ENCODE results near the gene FASTKD3.

FASTKD3 gene

DNA sequence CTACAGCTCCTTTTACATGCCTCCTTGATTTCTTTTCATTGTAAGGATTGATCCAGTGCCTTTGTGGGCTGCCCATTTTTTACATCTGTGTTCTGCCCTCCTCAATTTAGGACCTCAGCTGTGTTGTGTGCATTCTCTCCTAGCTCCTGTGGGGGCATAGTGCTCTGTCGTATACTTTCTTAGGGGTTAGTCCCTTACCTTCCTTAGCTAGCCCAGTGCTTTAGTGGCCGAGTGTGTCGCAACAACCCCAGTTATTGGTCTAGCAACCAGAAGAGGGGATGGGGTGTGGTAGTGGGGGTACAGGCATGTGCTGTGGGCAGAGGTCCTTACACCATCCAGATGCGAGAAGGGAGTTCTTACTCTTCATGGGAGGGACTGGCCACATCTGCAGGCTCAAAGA lies 12.3 kb upstream of the FASTKD3 start:
- DNase-seq, result no peak

DNA sequence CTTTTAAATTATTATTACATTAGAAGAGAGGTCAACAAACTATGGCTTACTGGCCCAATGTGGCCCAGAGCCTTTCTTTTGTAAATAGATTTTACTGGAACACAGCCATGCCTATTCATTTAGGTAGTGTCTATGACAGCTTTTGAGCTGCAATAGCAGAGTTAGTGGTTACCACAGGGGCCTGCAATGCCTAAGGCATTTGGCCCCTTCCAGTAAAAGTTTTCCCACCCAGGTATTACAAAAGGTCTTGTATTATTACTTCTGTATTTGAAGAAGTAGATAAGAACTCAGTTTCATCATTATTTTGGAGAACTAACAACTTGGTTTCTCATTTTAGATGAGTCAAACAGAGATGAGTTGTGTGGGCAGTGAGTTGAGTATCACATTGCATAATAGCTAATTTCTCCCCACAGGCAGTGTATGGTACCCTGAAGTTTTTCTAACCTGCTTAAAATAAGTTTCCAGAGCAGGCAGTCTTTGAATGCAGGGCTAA lies 9.6 kb upstream of the FASTKD3 start:
- DNase-seq, result no peak

DNA sequence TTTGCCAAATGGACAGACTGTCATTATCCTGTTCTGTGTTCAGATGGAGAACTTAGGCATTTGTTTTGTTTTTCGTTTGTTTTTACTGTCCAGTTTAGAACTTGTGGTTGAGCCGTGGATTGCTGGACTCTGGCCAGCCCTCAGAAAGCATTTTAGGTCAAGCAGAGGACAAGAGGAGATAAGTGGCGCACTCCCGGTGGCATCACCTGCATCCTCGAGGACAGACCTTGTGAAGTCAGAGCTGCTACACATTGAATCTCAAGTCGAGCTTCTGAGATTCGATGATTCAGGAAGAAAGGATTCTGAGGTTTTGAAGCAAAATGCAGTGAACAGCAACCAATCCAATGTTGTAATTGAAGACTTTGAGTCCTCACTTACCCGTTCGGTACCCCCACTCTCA lies 9.0 kb upstream of the FASTKD3 start:
- no peak for DNase-seq

DNA sequence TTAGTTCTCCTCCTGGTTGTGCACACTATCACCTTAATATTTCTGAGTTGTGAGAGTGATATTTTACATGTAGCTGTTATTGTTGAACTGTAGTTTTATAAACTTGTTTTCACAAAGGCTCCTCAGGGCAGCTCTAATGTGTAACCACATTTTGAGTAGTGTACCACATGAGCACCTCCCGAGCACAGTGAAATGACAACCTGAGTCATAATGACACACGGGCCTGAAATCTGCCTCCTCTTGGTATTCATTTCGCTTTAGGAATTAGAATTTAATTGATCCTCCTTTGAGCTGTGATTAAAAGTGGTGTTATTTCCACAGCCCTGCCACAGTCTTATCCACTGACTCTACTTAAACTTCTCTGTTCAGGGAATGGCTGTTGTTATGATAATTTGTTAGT lies 8.0 kb upstream of the FASTKD3 start:
- no peak for DNase-seq

DNA sequence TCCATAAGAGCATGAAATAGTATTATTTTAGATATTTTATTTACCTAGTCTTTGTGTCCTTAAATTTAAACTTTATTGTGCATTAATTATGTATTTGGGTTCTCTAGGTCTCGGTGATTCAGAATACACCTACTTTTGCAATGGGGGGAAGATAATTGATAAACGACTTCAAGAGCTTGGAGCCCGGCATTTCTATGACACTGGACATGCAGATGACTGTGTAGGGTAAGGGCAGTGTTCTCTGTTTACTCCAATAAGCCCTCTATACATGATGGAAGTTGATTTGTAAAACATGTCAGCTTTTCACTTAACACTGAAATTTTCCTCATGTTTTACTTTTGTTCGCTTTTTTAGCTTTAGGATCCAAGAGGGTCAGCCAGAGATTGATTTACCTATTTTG lies 6.3 kb upstream of the FASTKD3 start:
- no peak for DNase-seq

DNA sequence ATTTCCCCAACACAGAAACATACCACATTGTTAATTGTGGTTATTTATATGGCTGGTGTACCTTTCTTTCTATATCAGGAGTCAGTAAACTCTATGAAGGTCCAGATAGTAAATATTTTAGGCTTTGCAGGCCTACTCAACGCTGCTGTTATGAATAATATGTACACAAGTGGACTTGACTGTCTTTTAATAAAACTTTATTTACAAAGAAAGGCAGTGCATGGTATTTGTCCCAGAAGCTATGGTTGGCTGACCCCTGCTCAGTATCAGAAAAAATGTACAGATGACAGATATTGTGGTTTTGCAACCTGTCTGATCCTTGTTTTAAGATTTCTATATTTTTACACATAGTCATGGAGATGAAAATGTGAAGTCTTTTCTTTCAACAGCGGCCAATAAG lies 5.8 kb upstream of the FASTKD3 start:
- DNase-seq, result no peak

DNA sequence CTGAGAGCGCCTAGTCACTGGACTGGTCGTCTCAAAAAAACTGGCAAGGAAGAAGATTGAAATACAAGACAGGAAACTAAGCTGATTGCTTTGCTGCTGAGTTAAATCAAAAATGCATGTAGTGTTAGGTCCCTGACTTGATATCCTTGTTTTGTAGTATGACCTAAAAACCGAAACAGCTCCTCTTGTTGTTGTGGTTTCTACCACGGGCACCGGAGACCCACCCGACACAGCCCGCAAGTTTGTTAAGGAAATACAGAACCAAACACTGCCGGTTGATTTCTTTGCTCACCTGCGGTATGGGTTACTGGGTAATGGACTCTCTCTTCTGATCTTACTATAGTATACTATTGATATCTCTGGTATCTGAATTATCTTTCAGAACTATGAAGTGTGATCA lies 4.4 kb upstream of the FASTKD3 start:
- DNase-seq, result peak; percentile 56

DNA sequence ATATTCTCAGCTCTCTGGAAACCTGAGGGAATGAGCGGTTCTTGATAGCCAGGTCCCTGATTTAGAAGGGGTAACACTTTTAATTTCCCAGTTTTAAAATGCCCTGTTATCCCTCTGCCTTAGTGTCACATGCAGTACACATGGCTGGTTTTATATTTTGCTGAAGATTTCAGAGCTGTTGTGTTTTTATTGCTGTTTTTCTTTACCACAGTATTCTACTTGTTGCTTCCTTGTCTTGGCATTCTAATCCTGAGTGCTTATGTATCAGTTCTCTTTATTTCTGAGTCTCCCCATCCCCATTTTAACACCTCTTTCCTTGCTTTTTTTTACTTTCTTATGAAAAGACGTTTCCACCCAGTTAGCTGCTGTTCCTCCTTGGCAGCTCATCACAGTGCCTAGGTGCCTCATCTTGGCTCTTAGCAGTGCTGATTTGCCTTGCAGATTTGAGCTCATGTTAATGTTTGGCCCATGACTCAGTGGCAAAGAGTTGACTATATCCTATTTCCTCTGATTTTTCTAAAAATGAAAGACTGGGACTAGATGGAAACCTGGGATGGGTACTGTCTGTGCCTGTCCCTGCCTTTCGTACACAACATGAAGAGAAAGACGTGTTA lies 3.8 kb upstream of the FASTKD3 start:
- no peak for DNase-seq

DNA sequence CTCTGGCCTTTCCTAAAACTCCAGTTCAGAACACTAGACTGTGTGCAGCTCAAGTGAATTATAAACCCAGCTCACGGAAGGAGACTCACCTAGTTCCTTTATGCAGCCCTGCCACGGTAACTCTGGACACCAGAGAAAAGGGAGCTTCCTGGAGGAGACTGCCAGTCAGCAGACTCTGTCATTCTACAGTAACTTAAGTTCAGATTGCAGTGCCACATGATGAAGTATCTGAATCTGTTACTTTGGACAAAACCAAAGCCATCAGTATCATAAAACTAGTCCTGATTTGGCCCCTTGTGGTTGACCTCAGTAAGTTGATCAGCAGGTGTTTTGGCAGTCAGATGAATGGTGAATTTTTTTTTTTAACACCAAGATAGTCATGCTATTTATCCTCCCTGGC lies 2.8 kb upstream of the FASTKD3 start:
- no peak for DNase-seq

DNA sequence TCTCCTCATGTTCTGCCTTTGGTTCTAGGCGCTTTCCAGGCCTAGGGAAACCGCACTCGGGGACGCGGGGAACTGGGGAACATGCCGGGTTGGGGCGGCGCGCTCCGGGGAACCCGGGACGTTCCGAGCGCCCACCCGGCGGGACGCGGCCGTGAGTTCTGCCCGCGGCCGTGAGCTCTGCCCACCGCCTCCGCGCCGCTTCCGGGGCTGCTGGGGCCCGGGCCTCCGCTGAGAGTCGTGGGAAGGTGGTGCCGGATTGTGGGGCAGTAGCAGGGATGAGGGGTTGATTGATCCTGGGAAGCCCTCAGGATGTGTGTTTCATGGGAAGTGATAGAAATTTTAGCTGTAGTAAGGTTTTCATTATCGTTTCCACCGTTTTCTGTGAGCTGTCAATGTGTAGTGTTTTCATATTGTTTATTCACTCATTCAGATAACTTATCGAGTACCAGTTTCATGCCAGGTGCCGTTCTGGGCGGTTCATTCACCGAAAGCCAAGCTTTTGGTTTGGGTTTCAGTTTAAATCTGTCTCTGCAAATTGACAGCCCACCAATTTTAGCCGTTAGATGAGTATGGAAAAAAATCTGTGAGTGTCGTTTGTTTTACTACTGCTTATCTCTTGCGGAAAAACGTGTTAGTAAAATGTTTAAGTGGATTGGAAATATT lies 774 bp upstream of the FASTKD3 start:
- DNase-seq, result no peak

DNA sequence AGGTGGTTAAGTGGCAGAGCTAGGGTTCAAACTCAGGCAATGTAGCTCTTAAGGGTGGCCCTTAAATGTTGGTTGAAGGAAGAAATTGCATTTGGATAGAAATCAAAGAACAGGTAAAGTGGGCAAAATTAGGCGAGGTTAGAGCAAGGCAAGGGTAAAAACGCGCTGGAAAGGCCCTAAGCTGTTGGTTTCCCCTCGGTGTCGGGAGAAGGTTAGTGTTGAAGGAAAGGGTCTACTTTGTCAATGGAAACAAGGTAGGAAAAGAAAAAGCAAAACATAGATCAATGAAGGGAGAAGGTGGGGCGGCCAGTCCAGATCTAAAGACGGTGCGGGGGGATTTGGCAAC lies 431 bp downstream of the FASTKD3 start:
- no peak for DNase-seq

DNA sequence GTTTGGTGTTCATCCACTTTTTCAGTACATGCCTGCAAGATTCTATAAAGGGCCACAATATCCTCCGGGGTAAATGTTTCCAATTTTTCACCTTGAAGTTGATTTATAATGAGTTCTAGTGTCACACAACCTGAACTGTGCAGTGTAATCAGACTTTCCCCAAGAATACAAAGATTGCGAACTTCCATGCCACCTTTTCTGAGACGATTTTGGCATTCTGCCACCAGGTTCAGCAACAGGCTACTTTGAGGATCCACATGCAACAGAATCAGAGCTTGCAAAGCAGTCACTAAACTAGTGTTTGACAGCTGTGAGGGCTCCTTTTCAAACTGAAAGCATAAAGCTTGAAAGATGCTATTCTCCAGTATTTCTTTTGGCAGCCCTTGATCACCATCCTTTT lies 1.6 kb downstream of the FASTKD3 start:
- DNase-seq, result no peak

DNA sequence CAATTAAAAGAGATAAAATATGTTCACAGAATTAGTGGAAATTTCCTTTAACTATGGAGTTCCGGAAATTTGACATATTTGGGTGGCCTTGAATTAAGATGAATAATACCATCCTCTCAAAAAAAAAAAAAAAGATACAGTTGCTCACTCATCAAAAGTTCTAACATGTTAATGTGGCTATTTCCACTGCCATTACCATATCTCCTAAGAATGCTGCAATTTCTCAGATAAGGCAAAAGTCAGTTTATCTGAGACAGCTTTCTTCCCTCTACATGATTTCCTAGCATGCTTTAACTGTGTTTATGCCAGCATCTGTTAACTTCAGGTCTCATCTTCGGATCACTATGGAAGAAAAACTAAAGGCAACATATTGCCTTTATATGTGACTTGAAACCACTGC lies 2.6 kb downstream of the FASTKD3 start:
- no peak for DNase-seq

DNA sequence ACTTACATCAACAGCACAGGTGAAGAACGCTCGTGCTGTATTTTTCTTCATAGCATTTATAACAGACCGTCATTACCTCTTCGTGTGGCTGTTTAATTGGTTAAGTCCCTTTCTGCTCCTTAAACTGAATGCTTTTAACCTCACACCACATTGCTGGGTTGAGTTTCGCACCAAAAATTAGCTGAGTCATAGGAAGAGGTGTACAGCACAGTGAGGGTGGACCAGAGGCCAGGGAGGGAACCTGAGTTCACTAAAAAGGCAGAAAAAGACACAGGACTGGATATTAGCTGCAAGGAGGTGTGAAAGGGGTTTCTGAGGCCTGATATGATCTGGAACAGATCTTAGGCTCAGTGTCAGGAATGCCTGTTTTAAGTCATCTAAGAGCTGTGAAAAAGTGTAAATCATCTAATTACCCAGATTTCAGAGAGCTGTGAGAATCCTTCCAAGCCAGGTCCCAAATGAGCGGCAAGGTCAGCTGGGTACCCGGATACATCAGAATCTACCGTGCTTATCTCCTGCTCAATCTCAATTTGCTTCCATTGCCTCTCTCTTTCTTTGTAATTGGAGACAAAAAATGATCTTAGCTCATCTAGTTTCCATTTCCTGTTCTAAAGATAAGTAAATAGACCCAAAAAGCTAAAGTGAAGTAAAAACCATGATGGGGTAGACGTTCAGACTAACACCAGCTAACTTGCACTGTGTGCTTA lies 10.8 kb downstream of the FASTKD3 start:
- DNase-seq, result no peak

DNA sequence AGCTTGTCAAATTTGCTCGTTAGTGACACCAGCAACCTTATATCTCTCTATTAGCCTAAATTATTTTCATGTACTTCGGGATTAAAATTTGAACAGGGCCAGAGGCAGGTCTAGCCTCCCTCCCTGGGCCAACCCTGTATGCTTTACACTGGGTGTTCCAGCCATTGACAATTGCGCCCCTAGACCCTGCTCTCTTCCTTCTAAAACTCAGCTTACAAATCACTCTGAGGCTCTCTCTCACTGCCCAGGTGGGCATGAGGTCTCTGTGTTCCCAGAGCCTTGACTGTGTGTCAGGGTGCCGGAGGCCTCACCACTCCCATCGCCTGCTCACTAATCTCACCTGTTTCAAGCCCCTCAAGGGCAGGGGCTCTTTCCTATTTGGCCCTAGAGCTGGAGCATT lies 11.5 kb downstream of the FASTKD3 start:
- no peak for DNase-seq

DNA sequence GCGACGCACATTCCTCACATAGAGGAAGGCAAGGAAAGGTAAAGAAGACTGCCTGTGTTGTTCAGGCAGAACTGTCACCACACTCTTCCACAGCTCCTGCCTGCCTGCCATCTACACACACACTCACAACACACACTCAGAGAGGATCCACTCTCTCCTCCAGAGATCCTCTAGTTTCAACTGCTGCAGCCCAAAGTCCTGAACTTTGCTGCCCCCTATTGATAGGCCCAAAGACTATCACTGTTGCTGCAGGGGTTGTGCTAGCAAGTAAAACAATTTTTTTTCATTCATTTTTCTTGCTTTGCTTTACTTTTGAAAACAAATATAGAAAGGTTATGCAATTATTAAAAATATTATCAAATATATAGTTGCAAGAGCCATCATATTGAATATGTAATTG lies 12.0 kb downstream of the FASTKD3 start:
- peak; percentile 60 for DNase-seq

DNA sequence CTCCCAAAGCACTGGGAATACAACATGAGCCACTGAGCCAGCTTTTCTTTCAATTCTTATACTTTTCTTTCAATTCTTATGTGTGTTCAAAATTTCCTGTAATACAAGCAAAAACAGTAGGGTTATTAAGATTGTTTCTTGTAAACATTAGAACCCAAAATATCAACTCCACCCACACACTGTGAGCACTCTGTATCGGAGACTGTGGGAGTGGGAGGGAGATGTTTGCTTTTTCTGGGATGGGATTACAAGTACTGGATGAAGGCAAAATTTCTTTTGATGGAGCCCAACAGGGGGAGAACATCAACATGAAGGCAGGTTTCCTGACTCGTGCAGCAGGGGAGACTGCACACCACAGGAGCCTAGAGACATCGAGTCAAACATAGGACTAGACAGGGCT lies 13.2 kb downstream of the FASTKD3 start:
- DNase-seq, result no peak

DNA sequence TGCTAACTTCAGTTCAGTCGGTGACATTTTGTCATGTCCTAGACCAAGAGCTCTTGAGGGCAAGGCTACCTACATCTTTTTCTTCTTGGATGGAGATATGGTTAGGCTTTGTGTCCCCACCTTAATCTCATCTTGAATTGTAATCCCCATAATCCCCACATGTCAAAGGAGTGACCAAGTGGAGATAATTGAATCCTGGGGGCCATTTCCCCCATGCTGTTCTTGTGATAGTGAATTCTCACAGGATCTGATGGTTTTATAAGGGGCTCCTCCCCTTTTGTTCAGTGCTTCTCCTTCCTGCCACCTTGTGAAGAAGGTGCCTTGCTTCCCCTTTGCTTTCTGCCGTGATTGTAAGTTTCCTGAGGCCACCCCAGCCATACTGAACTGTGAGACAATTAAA lies 15.8 kb downstream of the FASTKD3 start:
- no peak for DNase-seq

DNA sequence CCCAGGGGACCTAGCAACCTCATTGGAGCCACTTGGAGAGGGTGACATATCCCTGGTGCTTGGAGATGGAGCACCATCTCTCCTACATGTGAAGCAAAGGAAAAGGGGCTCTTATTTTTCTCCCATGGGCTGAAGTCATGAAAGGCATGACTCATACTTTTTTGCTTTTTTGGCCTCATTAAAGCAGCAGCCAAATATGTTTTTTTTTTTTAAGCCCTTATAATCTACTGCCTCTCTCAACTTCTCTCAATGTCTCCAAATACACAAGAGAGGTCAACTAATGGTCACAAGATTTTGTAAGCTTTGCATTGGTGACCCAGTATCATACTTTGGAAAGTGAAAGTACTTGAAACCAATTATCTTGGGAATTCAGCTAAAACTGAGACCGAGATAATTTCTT lies 16.3 kb downstream of the FASTKD3 start:
- DNase-seq, result no peak

DNA sequence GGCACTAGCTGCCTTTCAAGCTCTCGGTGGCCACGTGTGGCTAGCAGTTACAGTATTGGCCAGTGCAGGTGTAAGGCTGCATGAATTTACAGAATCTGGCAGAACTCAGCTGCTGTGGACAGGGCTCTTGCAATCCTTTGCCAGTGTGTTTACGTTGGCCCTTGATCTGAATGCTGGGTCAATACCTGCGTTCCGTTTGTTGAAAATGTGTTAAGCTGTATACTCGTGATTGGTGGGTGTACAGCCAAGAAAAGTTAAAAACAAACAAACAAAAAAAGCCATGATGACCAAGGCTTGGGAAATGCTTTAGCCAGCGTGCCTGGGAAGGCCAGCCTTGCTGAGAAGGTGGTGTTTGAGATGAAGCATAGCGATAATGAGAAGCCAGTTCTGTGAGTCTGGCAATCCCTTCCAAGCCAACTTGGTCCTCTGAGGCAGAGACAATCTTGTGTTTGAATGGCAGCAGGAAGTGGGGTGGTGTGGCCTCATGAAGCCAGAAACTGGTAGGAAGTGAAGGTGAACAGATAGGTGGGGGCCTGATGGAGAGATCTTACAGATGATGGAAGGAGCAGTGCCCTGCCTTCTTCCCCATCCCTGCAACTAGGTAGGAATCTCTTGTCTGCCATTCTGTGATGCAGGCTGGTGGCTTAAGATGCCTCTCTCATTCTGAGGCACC lies 17.1 kb downstream of the FASTKD3 start:
- no peak for DNase-seq

DNA sequence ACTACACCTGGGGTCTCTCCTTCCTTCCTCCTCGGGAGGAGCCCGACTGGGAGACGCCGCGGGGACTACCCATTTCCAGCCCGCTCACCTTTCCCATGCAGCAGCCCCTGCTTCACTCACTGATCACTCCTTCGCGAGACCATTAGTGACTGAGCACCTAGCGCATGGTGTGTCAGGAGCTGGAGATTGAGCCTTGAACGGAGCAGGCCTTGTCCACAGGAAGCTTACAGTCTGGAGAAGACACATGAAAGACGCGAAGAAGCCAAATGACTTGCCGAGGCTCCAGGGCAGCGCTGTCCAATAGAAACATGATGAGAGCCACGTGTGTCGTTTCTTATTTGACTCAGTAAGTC lies 17.6 kb downstream of the FASTKD3 start:
- no peak for DNase-seq

DNA sequence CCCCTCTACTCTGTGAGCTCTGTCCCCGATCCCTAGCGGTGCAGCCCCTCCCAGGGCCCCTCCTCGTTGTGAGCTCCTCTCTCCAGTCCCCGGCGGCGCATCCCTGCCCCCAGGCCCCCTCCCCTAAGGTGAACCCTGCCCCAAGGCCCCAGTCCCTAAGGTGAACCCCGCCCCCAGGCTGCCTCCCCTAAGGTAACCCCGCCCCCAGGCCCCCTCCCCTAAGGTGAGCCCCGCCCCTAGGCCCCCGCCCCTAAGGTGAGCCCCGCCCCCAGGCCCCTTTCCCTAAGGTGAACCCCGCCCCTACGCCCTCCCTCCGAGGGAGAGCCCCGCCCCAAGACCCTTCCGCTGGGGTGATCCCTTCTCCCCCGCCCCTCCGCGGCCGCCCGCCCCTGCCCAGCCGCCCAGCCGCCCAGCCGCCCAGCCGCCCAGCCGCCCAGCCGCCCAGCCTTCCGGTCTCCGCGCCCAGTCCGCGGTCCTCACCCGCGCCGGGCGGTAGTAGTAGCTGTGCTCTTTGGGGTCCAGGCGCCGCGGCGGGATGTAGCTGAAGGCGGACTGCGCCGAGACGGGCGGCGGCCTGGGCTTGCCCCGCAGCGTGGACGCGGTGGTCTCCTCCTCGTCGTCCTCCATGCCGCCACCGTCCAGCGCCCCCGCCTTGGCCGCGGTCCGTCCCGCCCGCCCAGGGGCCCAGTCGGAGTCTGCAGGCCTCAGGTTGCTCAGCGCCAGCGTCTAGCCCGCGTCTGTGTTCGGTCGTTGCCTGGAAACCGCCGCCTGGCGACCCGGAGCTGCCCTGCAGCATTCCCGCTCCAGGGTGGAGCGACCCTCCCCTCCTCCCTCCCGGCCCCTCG lies 18.2 kb downstream of the FASTKD3 start, which contains the start of gene CFAP90:
TSS of gene CFAP90 (minus strand) at position 739 of the 845 bp plus-strand sequence. CDS start at position 627, 112 bp downstream.
- DNase-seq, result peak; percentile 41

Measured in CD4-positive, alpha-beta T cell treated with Interleukin-10 for 1 hour (primary cell).